ENCODE measurements around the gene M1AP. TPM values are rescaled to one million over a fixed set of nuclear protein-coding genes. Genes with fewer than 3 reads are reported as not detected.

The M1AP gene
- total RNA-seq, 1 donor from 2014 or later = 1.4 TPM

DNA sequence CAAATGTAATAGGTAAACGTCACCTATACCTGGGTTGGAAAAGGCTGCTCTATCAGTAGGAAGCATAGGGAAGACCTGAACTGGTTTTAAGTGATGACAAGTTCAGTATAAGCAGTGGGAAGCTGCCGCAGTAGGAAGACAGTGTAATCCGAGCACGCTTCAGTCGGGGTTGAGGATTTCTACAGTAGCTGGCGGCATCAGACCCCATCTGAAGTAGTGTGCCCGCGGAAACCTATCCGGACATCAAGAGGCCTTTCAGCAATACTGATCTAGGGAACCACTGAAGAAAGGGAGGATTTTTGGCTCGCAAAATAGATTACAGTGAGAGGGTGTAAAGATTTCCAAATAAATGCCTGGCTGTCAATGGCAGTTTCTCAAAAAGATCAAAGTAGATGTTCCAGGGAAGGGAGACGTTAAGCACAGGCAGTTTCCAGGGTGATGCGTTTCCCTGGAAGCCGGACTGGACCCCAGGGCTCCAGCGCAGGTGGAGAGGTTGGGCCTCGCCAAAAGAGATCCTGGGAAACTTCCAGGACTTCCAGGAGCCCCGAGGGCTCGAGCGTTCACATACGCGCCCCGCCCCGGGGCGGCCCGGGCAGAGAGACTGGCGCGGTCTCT, 99.7 kb downstream of the M1AP start:
- H3K4me3 ChIP-seq = peak overlapping the region; percentile 73
- H3K9me3 ChIP-seq = no peaks in the 10 kb centered on the region
- no peaks in the 10 kb centered on the region for H3K36me3 ChIP-seq
- no peak for ATAC-seq
- TF ChIP-seq CTCF (IDR thresholded peaks at IDR 0.05) = no peak
- no peaks in the 10 kb centered on the region for H3K27me3 ChIP-seq
- H3K27ac ChIP-seq = peak overlapping the region; percentile 78
- DNase-seq = no peak
- intact Hi-C loops (cut with DNase I) = no loop called here
- H3K4me1 ChIP-seq = peaks cover 15% of the 10 kb centered on the region

GRCh38 chr2:74546004-74546403, 102.1 kb downstream of the M1AP start:
- DNase-seq = no peak
- no peaks in the 10 kb centered on the region for H3K9me3 ChIP-seq
- no peak overlapping the region for H3K4me3 ChIP-seq
- intact Hi-C loops (cut with DNase I) = no loop called here
- TF ChIP-seq CTCF (IDR thresholded peaks at IDR 0.05) = no peak
- no peaks in the 10 kb centered on the region for H3K27me3 ChIP-seq
- no peak overlapping the region for H3K27ac ChIP-seq
- ATAC-seq = no peak
- H3K4me1 ChIP-seq = peaks cover 9% of the 10 kb centered on the region
- H3K36me3 ChIP-seq = no peaks in the 10 kb centered on the region

DNA sequence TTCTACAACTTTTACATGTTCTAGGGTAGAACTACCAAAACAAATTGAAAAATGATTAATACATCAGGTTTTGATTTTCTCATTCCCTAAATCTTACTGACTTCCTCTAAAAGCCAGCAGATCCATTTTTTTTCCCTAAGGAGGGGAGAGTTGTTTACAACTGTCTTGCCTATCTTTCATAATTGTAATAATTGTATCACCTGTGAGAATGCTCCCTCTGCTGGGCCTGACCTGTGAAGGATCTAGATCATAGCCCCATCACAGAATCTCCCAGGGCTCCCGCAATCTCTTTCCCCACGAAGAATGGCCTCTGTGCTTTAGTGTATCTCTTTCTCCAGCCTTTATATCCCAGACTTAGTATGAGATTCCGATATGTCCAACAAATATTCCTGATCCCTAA, 103.5 kb downstream of the M1AP start:
- ATAC-seq = no peak
- Histone ChIP-seq H3K27ac (no peak overlapping the region), H3K4me3 (no peak overlapping the region), H3K27me3 (no peaks in the 10 kb centered on the region), H3K9me3 (no peaks in the 10 kb centered on the region), H3K4me1 (peaks cover 6% of the 10 kb centered on the region), H3K36me3 (no peaks in the 10 kb centered on the region)
- intact Hi-C loops (cut with DNase I) = no loop called here
- DNase-seq = peak; percentile 9
- no peak for TF ChIP-seq CTCF (IDR thresholded peaks at IDR 0.05)

- intact Hi-C loops (cut with DNase I) = no loop called here
- no peak overlapping the region for H3K27ac ChIP-seq
- no peaks in the 10 kb centered on the region for H3K9me3 ChIP-seq
- H3K4me3 ChIP-seq = no peak overlapping the region
- no peaks in the 10 kb centered on the region for H3K27me3 ChIP-seq
- H3K4me1 ChIP-seq = no peaks in the 10 kb centered on the region
- TF ChIP-seq CTCF (IDR thresholded peaks at IDR 0.05) = no peak
- ATAC-seq (no peak), DNase-seq (peak; percentile 1)
- no peaks in the 10 kb centered on the region for H3K36me3 ChIP-seq
Observed at GRCh38 chr2:74542978-74543377, 105.2 kb downstream of the M1AP start.

DNA sequence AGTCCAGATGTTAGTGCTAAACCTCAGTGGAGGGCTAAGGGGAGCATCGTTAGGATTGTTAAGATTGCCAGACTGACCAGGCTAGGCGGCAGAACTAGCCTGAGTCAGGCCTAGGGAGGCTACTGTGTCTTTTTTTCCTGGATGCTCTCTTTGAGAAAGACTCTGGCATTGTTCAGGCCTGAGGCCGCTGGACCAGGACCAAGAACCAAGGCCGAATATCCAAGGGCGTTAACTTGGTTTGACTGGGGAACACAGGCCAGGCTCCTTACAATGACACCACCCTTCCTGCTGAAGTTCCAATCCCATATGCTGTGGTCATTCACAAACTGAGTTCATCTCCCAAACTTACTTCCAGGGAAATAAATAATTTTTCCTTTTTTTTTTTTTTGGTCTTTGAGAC, 107.8 kb downstream of the M1AP start:
- H3K4me3 ChIP-seq = no peak overlapping the region
- ATAC-seq = peak; percentile 40
- intact Hi-C loops (cut with DNase I) = no loop called here

More for the DNA sequence above, 107.8 kb downstream of the M1AP start:
- H3K36me3 ChIP-seq = no peaks in the 10 kb centered on the region
- peak; percentile 43 for DNase-seq
- no peaks in the 10 kb centered on the region for H3K9me3 ChIP-seq
- no peaks in the 10 kb centered on the region for H3K27me3 ChIP-seq
- no peak for TF ChIP-seq CTCF (IDR thresholded peaks at IDR 0.05)
- H3K27ac ChIP-seq = no peak overlapping the region
- no peaks in the 10 kb centered on the region for H3K4me1 ChIP-seq
